GM19193 (cell line): ENCODE data around the gene C1QTNF1.

Experiments
- POLR2A ChIP-seq: IDR thresholded peaks from 4 replicates; pipeline ENCODE4 v1.6.1; 2011; ENCODE audit not compliant: insufficient read depth, insufficient read length; ENCODE audit errors: extremely low read depth

The C1QTNF1 gene

DNA sequence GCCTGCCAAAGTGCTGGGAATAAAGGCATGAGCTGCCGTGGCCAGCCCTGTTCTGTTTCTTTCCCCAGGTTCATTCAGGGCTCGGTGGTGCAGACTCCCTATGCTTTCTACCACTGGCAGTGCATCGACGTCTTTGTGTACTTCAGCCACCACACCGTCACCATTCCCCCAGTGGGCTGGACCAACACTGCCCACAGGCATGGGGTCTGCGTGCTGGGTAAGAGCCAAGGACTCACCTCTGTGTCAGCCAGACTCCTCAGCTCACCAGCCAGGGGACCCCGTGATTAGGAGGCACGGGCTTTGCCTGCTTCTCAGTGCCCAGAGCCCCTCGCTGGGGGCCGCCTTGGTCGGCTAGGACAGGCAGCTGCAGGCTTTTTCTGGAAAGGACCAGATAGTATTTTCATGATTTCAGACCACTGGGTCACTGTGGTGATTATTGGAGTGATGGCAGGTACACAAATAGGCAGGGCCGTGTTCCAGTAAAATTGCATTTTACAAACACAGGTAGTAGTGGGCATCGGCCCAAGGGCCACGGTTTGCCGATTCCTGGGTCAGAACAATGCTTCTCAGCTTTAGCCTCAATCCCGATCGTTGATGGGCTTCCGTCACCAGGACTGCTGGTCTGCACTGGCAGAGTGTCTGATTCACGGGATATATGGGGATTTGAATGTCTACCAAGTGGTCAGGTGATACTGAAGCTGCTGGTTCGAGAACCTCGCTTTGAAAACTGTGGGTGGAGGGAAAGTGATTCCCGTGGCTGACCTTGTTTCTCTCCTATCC lies 55.6 kb downstream of the C1QTNF1 start:
- TF ChIP-seq POLR2A = no peak

DNA sequence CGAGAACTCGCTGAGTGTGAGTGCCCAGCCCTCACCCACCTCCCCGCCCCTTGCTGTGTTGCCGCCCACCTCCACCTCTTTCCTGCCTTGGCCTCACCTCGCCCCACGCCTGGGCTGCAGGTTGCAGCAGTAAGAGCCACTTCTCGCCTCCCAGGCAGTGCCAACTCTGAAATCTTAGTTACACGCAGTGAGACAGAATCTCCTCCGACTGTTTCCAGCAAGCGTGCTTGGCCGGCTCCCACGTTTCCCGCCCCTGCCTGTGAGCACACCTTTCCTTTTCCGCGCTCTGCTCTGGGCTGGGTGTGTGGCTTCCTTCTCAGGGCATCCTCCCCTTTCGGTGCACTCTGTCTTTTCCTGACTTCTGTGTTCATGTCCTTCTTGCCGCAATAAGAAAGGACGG lies 56.4 kb downstream of the C1QTNF1 start:
- no peak for TF ChIP-seq POLR2A

DNA sequence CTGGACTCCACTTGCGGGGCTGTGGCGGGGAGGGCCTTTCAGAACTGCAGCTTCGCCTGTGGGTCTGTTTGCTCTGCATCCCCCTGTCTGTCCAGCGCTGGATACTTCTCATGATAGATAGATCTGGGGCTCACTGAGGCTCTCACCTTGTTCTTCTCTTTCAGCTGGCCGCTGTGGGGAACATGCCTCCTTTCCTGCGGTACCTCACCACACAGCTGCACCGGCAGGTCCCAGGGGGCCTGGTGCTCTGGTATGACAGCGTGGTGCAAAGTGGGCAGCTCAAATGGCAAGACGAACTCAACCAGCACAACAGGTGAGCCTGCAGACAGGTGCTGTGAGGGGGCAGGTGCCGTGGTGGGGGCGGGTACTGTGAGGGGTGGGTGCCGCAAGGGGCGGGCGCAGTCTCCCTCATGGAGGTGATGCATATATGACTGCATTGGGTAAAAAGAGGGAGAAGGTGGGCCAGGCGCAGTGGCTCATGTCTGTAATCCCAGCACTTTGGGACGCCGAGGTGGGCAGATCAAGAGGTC lies 56.9 kb downstream of the C1QTNF1 start:
- no peak for TF ChIP-seq POLR2A

DNA sequence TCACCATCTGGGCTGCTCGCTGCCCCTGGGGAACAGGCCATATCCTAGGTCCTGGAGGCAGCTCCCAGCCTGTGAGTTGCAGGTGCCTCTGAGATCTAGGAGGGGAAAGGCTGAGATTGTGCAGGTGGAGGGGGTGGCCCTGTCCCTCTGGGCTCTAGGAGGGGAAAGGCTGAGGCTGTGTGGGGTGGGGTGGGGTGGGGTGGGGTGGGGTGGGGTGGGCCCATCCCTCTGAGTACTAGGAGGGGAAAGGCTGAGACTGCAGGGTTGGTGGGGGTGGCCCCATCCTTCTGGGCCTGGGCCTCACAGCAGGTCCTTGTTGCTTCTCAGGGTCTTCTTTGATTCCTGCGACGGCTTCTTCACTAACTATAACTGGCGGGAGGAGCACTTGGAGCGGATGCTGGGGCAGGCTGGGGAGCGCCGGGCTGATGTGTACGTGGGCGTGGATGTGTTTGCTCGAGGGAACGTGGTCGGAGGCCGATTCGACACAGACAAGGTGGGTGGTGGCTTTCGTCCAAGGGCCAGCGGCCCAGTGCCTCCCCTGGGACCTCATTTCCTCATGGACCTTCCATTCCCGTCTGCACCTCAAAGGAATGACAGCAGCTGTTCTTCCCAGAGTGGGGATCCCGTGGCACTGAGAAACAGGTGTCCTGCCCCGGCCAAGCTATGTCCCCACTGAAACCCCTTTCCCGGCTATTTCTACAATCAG lies 57.8 kb downstream of the C1QTNF1 start:
- no peak for TF ChIP-seq POLR2A

DNA sequence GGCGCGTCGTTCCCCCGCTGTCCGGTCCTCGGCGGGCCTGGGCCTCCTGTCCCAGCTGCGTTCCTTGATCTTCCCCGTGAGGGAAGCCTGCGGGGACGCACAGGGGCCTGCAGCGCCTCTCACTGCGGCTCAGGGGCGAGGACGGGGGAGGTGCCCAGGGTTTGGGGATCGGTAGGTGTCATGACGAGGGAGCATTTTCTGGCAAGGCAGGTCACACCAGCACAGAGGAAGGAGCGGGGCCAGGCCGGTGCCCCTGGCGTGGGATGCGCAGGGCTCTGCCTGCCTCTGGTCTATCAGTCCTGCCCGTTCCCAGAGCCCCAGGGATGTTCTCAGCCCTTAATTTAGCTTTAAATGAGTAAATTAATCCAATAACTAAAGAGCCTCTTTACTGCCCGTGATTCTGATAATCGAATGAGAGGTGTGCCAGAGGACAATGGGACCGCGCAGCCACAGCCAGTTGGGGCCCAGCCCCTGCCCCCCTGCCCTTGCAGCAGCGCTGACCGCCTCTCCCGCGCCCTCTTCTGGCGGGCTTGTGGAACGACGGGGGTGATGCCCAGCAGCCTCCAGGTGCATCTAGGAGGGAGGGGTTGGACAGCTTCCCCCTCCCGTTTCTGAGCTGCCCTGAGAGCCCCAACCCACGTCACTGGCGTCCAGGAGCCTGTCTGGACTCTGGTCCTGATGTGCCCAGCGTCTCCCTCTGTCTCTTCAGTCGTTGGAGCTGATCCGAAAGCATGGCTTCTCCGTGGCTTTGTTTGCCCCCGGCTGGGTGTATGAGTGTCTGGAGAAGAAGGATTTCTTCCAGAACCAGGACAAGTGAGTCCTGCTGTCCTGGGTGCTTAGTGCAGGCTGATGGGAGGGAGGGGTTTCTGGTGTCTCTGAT lies 58.6 kb downstream of the C1QTNF1 start:
- no peak for TF ChIP-seq POLR2A

DNA sequence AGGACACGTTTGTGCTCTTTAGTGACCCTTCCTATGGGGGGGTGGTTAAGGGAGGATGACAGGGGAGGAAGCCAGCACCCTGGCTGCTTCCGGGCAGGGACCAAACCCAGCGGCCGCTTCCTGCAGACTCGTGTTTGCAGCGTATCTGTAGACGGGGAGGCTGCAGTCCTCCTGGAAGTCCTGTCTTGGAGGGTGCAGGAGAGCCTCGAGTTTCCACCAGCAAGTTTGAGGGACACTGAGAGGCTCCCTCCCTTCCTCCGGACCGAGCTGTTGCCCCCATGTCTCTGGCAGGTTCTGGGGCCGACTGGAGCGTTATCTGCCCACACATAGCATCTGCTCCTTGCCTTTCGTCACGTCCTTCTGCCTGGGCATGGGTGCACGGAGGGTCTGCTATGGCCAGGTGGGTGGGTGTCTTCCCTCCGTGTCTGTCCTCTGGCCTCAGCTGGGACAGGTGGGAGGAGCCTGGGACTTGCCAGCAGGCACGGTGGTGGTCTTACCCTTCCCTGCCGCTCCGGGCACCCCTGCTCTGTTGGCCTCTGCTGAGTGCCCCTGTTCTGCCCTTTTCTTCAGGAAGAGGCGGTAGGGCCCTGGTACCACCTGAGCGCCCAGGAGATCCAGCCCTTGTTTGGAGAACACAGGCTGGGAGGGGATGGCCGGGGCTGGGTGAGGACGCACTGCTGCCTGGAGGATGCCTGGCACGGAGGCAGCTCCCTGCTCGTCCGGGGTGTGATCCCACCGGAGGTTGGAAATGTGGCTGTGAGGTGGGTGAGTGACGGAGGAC lies 59.4 kb downstream of the C1QTNF1 start:
- TF ChIP-seq POLR2A = no peak

DNA sequence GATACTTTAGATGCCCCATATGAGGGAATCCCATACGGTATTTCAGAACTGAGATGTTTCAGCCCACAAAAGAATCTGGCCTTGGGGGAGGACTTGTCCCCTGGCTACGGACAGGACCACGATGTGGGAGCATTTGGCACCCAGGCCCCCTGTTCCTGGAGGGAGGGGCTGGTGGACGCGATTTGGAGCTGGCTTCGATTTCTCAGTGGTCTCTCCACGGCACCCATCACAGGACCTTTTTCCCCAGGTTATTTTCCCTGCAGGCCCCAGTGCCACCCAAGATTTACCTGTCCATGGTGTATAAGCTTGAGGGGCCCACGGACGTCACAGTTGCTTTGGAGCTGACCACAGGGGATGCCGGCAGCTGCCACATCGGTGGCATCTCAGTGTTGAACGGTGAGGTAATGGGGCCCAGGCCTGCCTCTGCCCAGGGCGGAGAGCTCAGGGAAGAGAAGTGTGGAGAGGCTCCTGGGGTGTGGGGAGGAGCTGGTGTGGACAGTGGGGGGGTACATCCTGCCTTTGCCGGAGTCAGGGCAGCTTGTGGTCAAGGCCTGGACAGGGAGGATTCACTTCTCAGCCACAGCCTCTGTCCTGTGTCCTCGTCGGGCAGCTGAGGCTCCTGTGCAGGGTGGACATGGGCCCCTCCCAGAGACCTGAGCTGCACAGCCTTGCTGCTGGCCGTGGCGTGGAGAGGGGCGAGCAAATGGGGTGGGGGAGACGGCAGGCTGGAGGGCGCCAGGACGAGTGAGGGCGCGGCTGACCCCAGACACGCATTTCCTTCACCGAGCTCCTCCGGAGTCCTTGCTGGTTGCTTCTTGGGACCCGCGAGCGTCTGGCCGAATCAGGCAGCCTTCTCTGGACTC lies 60.6 kb downstream of the C1QTNF1 start:
- no peak for TF ChIP-seq POLR2A

DNA sequence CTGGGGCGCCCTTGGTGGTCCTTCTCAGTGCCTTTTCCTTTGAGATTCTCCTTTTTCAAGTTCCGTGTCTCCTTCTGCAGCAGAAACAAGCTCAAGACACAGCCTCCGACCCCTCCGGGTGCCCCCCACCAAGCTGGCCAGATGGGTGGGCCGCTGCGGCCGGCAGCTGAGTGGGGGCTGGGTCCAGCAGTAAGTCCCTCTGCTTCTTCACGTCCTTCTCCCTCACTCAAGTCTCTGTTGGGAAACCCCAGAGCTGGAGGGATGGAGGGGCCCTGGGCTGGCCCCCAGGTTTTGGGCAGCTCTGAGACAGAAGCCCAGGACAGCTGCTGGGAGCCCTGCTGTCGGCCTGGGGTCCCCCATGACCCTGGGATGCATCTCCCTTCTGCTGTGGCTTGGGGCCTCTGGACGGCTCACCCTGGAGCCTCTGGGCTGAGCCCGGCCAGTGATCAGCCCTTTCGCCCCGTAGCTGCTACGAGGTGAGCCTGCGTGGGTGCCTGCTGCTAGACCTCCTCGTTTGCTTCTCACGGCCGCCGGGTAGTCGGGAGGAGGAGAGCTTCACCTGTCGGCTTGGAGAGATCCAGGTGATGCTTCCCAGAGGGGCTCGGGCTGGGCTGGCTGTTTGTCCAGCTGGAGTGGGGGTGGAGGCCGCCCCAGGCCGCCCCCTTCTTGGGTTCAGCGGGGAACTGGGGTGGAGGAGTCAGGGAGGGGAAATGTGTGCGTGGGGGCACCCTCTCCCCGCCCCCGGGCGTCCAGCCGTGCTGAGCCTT lies 61.4 kb downstream of the C1QTNF1 start:
- TF ChIP-seq POLR2A = no peak

DNA sequence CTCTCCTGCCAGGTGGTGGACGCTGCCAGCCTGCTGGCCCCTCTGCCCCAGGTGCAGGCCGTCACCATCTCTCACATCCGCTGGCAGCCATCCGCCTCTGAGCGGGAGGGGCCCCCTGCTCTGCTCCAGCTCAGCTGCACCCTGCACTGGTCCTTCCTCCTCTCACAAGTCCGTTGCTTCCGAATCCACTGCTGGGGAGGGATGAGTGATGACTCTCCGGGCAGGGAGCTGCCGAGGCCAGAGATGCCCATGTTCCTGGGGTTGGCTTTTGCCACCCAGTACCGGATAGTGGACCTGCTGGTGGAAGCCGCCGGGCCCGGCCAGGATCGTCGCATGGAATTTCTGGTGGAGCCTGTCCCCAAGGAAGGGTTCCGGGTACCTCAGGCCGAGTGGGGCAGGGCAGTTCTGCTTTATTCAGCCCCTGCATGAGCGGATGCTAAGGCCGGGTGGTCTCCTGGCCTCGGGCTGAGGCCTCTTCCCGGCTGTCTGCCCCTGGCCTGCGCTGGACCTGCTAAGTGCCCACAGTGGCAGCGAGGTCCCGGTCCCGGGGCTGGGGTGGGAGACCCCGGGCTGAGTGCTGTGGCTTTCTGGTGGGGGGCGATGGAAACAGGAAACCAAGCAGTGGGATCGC lies 62.1 kb downstream of the C1QTNF1 start:
- TF ChIP-seq POLR2A = no peak

DNA sequence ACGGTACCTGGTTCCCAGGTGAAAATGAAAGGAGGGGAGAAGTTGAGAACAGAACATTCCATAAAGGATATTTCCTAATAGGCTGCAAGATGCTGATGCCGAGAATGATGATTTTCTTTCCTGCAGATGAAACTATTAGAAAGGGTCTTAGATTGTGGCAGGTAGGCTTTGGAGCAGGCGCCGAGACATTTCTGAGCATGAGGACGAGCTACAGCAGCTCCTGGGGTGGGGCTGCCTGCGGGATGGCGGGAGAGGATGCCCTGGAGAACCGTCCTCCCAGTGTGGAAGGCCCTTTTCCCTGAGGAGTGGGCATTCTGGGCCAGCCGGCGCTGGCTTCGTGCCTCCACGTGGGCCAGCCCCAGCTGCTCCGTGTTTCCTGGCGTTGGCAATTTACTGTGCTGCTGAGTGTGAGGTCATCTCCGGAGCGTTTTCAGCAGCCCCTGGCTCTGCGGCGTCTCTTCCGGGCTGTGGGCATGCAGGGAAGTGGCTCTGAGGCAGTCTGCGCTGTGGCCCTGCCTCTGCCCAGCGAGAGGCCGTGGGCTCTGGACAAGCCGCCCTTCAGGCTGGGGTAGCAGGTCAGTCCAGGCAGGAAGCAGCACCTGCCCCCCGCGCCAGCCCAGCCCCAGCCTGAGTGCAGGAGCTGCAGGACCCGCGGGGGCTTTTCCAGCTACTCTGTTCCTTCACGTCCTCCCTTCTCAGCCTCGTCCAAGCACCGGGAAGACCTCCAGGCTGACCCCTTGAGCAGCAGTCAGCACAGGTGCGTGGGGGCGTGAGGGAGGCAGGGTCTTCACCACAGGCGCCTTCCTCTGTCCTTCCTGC lies 62.8 kb downstream of the C1QTNF1 start:
- no peak for TF ChIP-seq POLR2A

DNA sequence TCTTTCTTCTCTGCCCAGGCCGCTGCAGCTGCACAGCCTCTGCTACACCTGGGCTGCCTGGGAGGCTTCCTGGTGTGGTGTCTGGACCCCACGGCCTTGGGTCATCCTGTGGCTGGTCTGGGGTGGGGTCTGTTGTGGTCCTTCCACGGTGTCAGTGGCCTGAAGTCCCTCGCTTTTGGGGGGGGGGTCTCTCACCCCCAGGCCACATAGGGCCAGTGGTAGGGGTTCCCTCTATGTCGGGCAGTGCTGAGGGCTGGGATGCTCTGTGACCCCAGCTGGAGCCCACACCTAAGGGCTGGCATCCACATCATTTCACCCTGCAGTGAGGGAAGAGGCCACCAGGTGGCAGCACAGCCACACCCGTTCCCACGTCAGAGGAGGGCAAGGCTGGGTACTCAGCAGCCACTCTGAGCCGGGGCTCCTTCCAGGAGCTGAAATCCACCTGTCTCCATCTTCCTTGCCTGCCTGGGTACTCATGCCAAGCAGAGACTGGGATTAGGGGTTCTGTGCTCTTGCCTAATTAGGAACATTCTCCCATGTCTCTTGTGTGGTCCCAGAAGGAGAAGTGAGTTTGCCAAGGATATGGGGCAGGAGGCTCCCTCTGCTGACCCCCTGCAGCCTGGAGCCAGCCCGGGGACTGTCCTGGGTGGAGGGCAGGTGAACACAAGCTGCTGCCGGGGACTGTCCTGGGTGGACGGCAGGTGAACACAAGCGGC lies 63.6 kb downstream of the C1QTNF1 start:
- TF ChIP-seq POLR2A = no peak
